HFF-Myc (cell line): Measurements from ENCODE around the gene LOXL4.
"Not testable (repeated sequence)": the region's sequence is repeated elsewhere in the genome, so short reads cannot be mapped to it uniquely, and the experiment has no call there.

Source experiments
- DNase-seq: peaks from one replicate; pipeline ENCODE4 v3.0.0-alpha.2; 2011; ENCODE audit warnings: low read depth; ENCODE audit errors: extremely low read depth
- H3K4me3 ChIP-seq: replicated peaks from 2 replicates; pipeline ENCODE4 v1.5.1; 2011; ENCODE audit warnings: low read depth, mild to moderate bottlenecking, control low read depth, low read length
- TF ChIP-seq, protein P1 (sequence below): IDR thresholded peaks from 2 replicates; pipeline ENCODE4 v1.5.1; 2012; ENCODE audit warnings: mild to moderate bottlenecking, low read depth, low read length, control low read depth; ENCODE audit errors: missing control alignments

Gene LOXL4

DNA sequence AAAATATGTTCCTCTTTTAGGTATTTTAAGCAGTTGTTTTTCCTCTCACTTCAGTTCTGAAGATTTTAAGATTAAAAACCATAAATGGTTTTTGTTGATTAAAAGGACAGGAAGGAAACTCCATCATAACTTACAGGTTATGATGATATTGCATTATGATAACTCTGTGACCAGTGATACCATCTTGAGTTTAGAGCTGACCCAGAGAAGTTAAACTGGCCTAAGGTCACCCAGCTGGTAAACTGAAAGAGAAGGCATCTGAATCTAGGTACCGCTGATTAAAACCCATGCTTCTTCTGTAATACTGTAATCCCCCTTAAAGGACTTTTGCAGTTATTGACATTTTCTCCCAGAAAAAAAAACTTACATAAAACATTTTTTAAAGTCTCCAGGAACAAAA is 29.6 kb downstream of the LOXL4 start:
- DNase-seq = no peak
- TF ChIP-seq, protein P1, sequence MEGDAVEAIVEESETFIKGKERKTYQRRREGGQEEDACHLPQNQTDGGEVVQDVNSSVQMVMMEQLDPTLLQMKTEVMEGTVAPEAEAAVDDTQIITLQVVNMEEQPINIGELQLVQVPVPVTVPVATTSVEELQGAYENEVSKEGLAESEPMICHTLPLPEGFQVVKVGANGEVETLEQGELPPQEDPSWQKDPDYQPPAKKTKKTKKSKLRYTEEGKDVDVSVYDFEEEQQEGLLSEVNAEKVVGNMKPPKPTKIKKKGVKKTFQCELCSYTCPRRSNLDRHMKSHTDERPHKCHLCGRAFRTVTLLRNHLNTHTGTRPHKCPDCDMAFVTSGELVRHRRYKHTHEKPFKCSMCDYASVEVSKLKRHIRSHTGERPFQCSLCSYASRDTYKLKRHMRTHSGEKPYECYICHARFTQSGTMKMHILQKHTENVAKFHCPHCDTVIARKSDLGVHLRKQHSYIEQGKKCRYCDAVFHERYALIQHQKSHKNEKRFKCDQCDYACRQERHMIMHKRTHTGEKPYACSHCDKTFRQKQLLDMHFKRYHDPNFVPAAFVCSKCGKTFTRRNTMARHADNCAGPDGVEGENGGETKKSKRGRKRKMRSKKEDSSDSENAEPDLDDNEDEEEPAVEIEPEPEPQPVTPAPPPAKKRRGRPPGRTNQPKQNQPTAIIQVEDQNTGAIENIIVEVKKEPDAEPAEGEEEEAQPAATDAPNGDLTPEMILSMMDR = no peak

DNA sequence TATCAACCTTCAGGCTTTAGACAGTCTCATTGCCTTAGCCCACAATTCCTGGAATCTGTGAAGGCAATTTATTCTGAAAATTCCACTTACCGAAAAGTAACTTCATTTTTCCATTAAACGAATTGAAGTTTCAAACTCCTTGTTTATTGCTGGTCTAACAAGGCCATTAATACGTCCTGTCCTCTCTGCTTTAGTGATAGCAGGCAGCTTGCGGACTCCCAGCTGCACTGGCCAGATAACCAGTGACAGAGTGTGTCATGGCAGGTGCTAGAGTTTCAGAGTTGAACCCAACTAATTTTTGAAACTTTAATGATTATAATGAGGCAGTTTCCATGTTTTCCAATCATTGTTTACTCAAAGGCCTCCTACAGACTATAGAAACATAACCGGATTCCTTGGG is 31.1 kb downstream of the LOXL4 start:
- TF ChIP-seq, protein P1 = no peak
- DNase-seq = no peak
- H3K4me3 ChIP-seq = no peak overlapping the region

More for the DNA sequence above, 29.6 kb downstream of the LOXL4 start:
- no peak overlapping the region for H3K4me3 ChIP-seq

DNA sequence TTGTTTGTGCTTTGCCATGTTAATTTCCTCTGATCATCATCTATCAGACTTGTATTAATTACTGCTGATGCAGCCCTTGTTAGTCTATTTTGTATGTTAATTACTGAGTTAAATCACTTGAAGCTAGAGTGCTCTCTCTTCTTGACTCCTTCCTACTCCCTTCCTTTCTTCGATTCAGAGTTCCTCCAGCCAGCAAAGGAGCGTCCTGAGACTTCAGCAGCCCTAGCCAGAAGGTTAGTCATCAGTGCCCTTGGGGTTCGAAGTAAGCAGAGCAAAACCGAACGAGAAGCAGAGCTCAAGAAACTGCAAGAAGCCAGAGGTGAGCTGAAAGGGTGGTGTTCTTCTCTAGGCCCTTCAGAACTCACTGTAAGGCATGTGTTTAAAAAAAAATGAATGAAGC is 32.1 kb downstream of the LOXL4 start:
- no peak for DNase-seq
- H3K4me3 ChIP-seq = no peak overlapping the region
- TF ChIP-seq, protein P1 = no peak

DNA sequence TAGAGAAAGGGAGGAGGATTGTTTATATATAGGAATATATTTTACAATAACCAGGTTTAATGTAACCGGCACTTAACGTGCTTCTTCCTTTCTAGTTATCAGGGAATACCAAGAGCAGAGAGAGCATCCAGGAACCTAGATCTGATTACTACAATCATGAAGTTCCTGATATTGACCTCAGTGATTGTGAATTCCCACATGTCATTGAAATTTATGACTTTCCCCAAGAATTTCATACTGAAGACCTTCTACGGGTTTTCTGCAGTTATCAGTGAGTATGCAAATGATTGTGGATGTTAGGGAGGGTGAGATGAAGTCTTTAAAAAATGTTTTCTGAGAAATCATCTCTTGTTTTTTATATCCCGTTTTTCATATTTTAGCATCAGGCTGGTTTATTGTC is 36.6 kb downstream of the LOXL4 start:
- H3K4me3 ChIP-seq = no peak overlapping the region
- TF ChIP-seq, protein P1 = no peak
- no peak for DNase-seq

DNA sequence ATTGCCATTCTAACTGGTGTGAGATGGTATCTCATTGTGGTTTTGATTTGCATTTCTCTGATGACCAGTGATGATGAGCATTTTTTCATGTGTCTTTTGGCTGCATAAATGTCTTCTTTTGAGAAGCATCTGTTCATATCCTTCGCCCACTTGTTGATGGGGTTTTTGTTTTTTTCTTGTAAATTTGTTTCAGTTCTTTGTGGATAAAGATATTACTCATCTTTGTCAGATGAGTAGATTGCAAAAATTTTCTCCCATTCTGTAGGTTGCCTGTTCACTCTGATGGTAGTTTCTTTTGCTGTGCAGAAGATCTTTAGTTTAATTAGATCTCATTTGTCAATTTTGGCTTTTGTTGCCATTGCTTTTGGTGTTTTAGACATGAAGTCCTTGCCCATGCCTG is 39.7 kb downstream of the LOXL4 start:
- H3K4me3 ChIP-seq, DNase-seq: not testable (repeated sequence)

DNA sequence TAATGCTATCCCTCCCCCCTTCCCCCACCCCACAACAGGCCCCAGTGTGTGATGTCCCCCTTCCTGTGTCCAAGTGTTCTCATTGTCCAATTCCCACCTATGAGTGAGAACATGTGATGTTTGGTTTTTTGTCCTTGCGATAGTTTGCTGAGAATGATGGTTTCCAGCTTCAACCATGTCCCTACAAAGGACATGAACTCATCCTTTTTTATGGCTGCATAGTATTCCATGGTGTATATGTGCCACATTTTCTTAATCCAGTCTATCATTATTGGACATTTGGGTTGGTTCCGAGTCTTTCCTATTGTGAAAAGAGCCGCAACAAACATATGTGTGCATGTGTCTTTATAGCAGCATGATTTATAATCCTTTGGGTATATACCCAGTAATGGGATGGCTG is 40.3 kb downstream of the LOXL4 start:
- not testable (repeated sequence) for H3K4me3 ChIP-seq, DNase-seq

DNA sequence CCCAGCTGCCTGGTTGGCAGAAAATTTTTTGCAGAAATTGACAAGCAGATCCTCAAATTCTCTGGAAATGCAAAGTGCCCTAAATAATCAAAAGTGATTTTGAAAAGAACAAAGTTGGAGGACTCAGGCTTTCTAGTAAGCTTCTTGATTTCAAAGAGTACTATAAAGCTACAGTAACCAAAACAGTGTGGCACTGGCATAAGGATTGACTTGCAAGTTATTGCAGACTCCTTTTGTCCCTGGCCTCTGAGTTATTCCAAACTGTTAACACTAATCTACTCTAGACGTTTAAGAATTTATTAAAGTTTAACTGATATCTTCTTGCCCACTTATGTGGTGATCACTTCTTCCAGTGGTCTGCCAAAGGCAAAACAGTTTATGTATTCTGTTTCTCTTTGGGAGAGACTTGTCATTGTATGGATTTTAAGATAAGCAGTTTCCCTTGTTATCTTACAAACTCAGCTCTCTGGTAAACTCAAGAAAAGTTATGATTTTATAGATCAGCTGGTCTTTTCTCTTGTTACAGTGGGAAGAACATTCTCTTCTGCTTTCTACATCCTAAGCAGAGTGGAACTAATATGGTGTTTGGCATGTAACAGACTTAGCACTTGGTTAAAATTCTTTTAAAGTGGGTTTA is 41.4 kb downstream of the LOXL4 start:
- TF ChIP-seq, protein P1 = no peak
- DNase-seq = no peak
- H3K4me3 ChIP-seq = no peak overlapping the region

DNA sequence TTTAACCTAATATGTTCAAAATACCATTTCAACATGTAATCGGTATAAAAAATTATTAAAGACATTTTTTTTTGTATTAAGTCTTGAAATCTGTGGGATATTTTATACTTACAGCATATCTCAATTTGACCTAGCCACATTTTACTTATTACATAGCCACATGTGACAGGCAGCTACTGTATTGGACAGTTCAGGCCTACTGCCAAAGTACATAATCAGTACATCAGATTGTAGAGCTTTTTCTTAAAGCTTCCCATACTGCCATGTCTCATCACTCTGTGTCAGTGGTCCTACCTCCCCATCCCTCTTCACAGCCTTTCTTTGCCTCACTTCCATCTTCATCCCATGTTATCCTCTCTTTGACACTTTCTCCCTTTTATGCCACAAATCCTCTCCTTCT is 43.0 kb downstream of the LOXL4 start:
- no peak for DNase-seq
- no peak overlapping the region for H3K4me3 ChIP-seq
- TF ChIP-seq, protein P1 = no peak
